K562 (cell line): ENCODE results near the gene TMEM222. TPM values are rescaled to one million over a fixed set of nuclear protein-coding genes. Genes with fewer than 3 reads are reported as not detected.

Experiments used
- BMI1 ChIP-seq: fragments of 150-350 bp; IDR thresholded peaks from 2 replicates; pipeline ENCODE4 v1.6.1; 2014; ENCODE audit warnings: low read length
- CBFB ChIP-seq: sonication (generic); formaldehyde crosslinking; IDR thresholded peaks from 2 replicates; pipeline ENCODE4 v1.4.0; 2020; ENCODE audit warnings: mild to moderate bottlenecking, missing genetic modification reagents
- COPS2 ChIP-seq: fragments of 450-650 bp; conservative IDR thresholded peaks from 2 replicates; pipeline ENCODE4 v1.6.1; 2016; ENCODE audit warnings: mild to moderate bottlenecking, moderate library complexity
- ERF ChIP-seq: fragments of 450-650 bp; formaldehyde crosslinking; IDR thresholded peaks from 2 replicates; pipeline ENCODE4 v1.4.0; 2020; ENCODE audit warnings: mild to moderate bottlenecking, mixed read lengths
- ETV5 ChIP-seq: sonication (generic); formaldehyde crosslinking; IDR thresholded peaks from 2 replicates; pipeline ENCODE4 v1.4.0; 2020; ENCODE audit warnings: low read depth, mild to moderate bottlenecking, missing genetic modification reagents
- GTF2F1 ChIP-seq: IDR thresholded peaks from 2 replicates; pipeline ENCODE4 v1.6.1; 2011; ENCODE audit warnings: low read depth, low read length, improper control_type of control experiment
- HMGN3 ChIP-seq: IDR thresholded peaks from 2 replicates; pipeline ENCODE4 v1.6.1; 2011; ENCODE audit warnings: borderline replicate concordance, low read depth, mild to moderate bottlenecking, mixed read lengths, low read length; ENCODE audit not compliant: insufficient read length; ENCODE audit errors: extremely low read depth
- HNRNPK ChIP-seq: fragments of 200-400 bp; formaldehyde crosslinking; IDR thresholded peaks from one replicate; pipeline ENCODE4 v1.6.1; 2018; ENCODE audit warnings: mild to moderate bottlenecking, low read depth, low read length; ENCODE audit not compliant: poor library complexity, severe bottlenecking
- HNRNPL ChIP-seq: fragments of 200-400 bp; formaldehyde crosslinking; IDR thresholded peaks from 2 replicates; pipeline ENCODE4 v1.6.1; 2017; ENCODE audit warnings: low read depth, mild to moderate bottlenecking, low read length
- MYBL2 ChIP-seq, 2 experiments: fragments of 450-650 bp in 1 of 2; sonication (generic) in 1 of 2; formaldehyde crosslinking in 1 of 2; IDR thresholded peaks; 2 replicates each; pipeline versions ENCODE4 v1.6.1 to v1.8.1; 2017 to 2022; ENCODE audit warnings: borderline replicate concordance in 1 of 2, inconsistent platforms in 1 of 2, low read depth in 1 of 2, mild to moderate bottlenecking in 1 of 2, missing genetic modification reagents in 1 of 2, moderate library complexity in 1 of 2
- MYNN ChIP-seq, 2 experiments: sonication (generic); formaldehyde crosslinking in 1 of 2; IDR thresholded peaks; 2 replicates each; pipeline versions ENCODE4 v1.5.0 to v1.6.1; 2016 to 2020; ENCODE audit warnings: antibody characterized with exemption in 1 of 2, missing genetic modification reagents in 1 of 2
- NFE2L1 ChIP-seq: fragments of 450-650 bp; IDR thresholded peaks from 2 replicates; pipeline ENCODE4 v1.6.1; 2016; ENCODE audit warnings: missing genetic modification characterization, low read depth, mild to moderate bottlenecking, missing compliant biosample characterization, moderate library complexity, borderline replicate concordance
- NFXL1 ChIP-seq: fragments of 450-650 bp; formaldehyde crosslinking; IDR thresholded peaks from 2 replicates; pipeline ENCODE4 v1.4.0; 2021; ENCODE audit warnings: mild to moderate bottlenecking
- PHF8 ChIP-seq: fragments of 200-600 bp; sonication (generic); IDR thresholded peaks from 2 replicates; pipeline ENCODE4 v1.6.1; 2012; ENCODE audit warnings: mixed run types, mild to moderate bottlenecking, inconsistent platforms, low read length, moderate library complexity, borderline replicate concordance
- RBM22 ChIP-seq: fragments of 200-400 bp; formaldehyde crosslinking; IDR thresholded peaks from 2 replicates; pipeline ENCODE4 v1.6.1; 2018; ENCODE audit warnings: low read length, low read depth; ENCODE audit not compliant: poor library complexity, severe bottlenecking
- SMAD2 ChIP-seq: fragments of 150-350 bp; IDR thresholded peaks from 2 replicates; pipeline ENCODE4 v1.6.1; 2014; ENCODE audit warnings: low read depth, mild to moderate bottlenecking, low read length
- SMARCA5 ChIP-seq: fragments of 450-650 bp; IDR thresholded peaks from 2 replicates; pipeline ENCODE4 v1.6.1; 2016
- TCF7 ChIP-seq: sonication (generic); IDR thresholded peaks from 2 replicates; pipeline ENCODE4 v1.6.1; 2016; ENCODE audit warnings: antibody characterized with exemption, borderline replicate concordance
- polyA plus RNA-seq, 8 experiments: library from polyadenylated mRNA; depleted of rRNA in 4 of 8; stranded (reverse) in 5 of 8; unstranded in 3 of 8; fragments of >200 nt; fragmentation: Nextera tagmentation in 2 of 8; fragmentation: Illumina TruSeq in 1 of 8; extraction: Ambion mirVana in 2 of 8; extraction: Trizol in 1 of 8; gene quantifications; 2 replicates each; pipeline versions ENCODE4 v1.2.1 to v1.2.3, GENCODE V29; 2011 to 2014; ENCODE audit warnings: inconsistent platforms in 1 of 8, missing spikeins in 1 of 8
- total RNA-seq, 7 experiments: library from RNA; depleted of rRNA in 6 of 7; stranded (reverse); fragments of >200 nt in 6 of 7; fragmentation: Illumina TruSeq in 2 of 7; extraction: Trizol in 2 of 7; gene quantifications; 2 replicates each; pipeline versions ENCODE4 v1.2.1 to v1.2.3, GENCODE V29; 2011 to 2021; ENCODE audit warnings: low replicate concordance in 1 of 7
- TF ChIP-seq, protein P1 (sequence below): fragments of 450-650 bp; IDR thresholded peaks from one replicate; pipeline ENCODE4 v1.6.1; 2018; ENCODE audit warnings: mild to moderate bottlenecking, moderate library complexity; ENCODE audit not compliant: partially characterized antibody
- TF ChIP-seq, protein P2 (sequence below), 2 experiments: fragments of 450-650 bp; IDR thresholded peaks; 2 replicates each; pipeline ENCODE4 v1.6.1; 2016
- TF ChIP-seq, protein P3 (sequence below): fragments of 200-800 bp; sonication (Bioruptor generic); IDR thresholded peaks from 2 replicates; pipeline ENCODE4 v1.6.1; 2017; ENCODE audit warnings: missing genetic modification characterization, missing compliant biosample characterization
- TF ChIP-seq, protein P4 (sequence below): fragments of 450-650 bp; conservative IDR thresholded peaks from 2 replicates; pipeline ENCODE4 v1.6.1; 2016; ENCODE audit warnings: missing genetic modification characterization, low read depth, mild to moderate bottlenecking, control low read depth, missing compliant biosample characterization

The TMEM222 gene
- total and polyA plus RNA-seq, 9 of the 15 experiments (the other 6 are each of a cell fraction or from before 2014, with no cell fraction given), result 6.9 to 48.0 (median 32.8) TPM

DNA sequence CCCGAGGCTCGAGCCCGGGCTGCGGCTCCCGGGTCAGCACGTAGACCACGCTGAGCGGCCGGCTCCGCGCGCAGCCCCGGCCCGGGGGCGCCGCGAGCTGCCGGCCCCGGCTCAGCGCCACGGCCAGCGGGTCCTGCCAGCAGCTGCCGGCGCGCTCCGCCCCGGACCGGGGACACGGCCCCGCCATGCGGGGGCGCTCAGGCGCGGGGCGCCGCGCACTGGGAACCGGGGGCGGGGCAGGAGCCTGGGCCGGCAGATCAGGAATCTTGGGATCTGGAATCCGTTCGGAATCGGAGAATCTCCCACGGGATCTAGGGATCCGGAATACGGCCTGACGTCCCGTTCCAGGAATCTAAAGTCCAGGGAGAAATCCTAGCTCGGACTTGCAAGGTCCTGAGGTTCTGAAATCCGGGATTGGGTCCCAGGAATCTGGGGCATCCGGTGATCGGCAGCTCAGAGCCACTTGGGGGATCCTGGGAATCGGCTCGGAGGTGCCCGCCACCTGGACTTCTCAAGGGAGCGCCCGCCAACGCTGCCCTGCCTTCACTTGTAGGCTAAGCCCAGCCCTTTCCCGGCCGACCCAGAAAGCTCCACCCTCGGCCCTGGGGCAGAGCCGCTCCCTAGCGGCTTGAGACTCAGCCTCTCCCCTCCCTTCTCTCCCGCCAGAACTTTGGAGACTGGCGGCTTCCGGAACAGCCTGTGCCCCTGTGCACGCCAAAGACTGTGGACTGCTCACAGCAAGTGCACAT lies 44.6 kb downstream of the TMEM222 start, which contains the start of gene MAP3K6 (continued):
- peak; percentile 61 for TF ChIP-seq HMGN3
- no peak for TF ChIP-seq HNRNPK
- no peak for TF ChIP-seq MYNN (IDR thresholded peaks at IDR 0.05)
- TF ChIP-seq MYNN (CRISPR knock-in tag; IDR thresholded peaks at IDR 0.05), result no peak
- TF ChIP-seq COPS2, result no peak
- TF ChIP-seq, protein P1, sequence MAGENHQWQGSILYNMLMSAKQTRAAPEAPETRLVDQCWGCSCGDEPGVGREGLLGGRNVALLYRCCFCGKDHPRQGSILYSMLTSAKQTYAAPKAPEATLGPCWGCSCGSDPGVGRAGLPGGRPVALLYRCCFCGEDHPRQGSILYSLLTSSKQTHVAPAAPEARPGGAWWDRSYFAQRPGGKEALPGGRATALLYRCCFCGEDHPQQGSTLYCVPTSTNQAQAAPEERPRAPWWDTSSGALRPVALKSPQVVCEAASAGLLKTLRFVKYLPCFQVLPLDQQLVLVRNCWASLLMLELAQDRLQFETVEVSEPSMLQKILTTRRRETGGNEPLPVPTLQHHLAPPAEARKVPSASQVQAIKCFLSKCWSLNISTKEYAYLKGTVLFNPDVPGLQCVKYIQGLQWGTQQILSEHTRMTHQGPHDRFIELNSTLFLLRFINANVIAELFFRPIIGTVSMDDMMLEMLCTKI, result no peak
- TF ChIP-seq RBM22, result no peak
- no peak for TF ChIP-seq SMAD2
- TF ChIP-seq NFXL1 (CRISPR knock-in tag), result no peak
- TF ChIP-seq, protein P2, sequence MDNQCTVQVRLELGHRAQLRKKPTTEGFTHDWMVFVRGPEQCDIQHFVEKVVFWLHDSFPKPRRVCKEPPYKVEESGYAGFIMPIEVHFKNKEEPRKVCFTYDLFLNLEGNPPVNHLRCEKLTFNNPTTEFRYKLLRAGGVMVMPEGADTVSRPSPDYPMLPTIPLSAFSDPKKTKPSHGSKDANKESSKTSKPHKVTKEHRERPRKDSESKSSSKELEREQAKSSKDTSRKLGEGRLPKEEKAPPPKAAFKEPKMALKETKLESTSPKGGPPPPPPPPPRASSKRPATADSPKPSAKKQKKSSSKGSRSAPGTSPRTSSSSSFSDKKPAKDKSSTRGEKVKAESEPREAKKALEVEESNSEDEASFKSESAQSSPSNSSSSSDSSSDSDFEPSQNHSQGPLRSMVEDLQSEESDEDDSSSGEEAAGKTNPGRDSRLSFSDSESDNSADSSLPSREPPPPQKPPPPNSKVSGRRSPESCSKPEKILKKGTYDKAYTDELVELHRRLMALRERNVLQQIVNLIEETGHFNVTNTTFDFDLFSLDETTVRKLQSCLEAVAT (IDR thresholded peaks at IDR 0.05), result no peak
- TF ChIP-seq, protein P3, sequence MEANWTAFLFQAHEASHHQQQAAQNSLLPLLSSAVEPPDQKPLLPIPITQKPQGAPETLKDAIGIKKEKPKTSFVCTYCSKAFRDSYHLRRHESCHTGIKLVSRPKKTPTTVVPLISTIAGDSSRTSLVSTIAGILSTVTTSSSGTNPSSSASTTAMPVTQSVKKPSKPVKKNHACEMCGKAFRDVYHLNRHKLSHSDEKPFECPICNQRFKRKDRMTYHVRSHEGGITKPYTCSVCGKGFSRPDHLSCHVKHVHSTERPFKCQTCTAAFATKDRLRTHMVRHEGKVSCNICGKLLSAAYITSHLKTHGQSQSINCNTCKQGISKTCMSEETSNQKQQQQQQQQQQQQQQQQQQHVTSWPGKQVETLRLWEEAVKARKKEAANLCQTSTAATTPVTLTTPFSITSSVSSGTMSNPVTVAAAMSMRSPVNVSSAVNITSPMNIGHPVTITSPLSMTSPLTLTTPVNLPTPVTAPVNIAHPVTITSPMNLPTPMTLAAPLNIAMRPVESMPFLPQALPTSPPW (CRISPR knock-in tag), result peak; percentile 52
- TF ChIP-seq BMI1, result no peak
- no peak for TF ChIP-seq SMARCA5
- 0 out of 2 replicates have a peak, but pooled peaks have one; percentile 42 for TF ChIP-seq TCF7
- no peak for TF ChIP-seq ETV5 (CRISPR knock-in tag)
- no peak for TF ChIP-seq NFE2L1
- TF ChIP-seq MYBL2 (IDR thresholded peaks at IDR 0.05; ENCODE audit: low read depth), result no peak
- no peak for TF ChIP-seq MYBL2 (CRISPR knock-in tag; IDR thresholded peaks at IDR 0.05; ENCODE audit: borderline replicate concordance)
- no peak for TF ChIP-seq ERF
- peak; percentile 19; the same call in 1 of the 2 replicates for TF ChIP-seq HNRNPL
- no peak for TF ChIP-seq CBFB (CRISPR knock-in tag)
- TF ChIP-seq, protein P4, sequence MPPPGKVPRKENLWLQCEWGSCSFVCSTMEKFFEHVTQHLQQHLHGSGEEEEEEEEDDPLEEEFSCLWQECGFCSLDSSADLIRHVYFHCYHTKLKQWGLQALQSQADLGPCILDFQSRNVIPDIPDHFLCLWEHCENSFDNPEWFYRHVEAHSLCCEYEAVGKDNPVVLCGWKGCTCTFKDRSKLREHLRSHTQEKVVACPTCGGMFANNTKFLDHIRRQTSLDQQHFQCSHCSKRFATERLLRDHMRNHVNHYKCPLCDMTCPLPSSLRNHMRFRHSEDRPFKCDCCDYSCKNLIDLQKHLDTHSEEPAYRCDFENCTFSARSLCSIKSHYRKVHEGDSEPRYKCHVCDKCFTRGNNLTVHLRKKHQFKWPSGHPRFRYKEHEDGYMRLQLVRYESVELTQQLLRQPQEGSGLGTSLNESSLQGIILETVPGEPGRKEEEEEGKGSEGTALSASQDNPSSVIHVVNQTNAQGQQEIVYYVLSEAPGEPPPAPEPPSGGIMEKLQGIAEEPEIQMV, result no peak
- no peak for TF ChIP-seq GTF2F1
- peak; percentile 86; the same call in 1 of the 2 replicates for TF ChIP-seq PHF8
